SK-N-SH treated with all-trans-retinoic acid at 6 μM for 48 hours (cell line): ENCODE results near the gene IFNAR2.

Experiments used
- ATAC-seq: fragments of 200-7000 bp; cut with Tn5 transposase; 3 replicates; pipeline ENCODE4 v1.9.1; 2020; ENCODE audit warnings: mild to moderate bottlenecking, moderate library complexity
- ARNTL ChIP-seq: fragments of 450-650 bp; formaldehyde crosslinking; IDR thresholded peaks from 2 replicates; pipeline ENCODE4 v1.5.0; 2020; ENCODE audit warnings: low read depth, mild to moderate bottlenecking, moderate library complexity, borderline replicate concordance
- BACH2 ChIP-seq: fragments of 250-450 bp; sonication (Bioruptor Pico); IDR thresholded peaks from 2 replicates; pipeline ENCODE4 v1.9.0; 2021; ENCODE audit warnings: mild to moderate bottlenecking, borderline replicate concordance
- CSDC2 ChIP-seq: fragments of 250-450 bp; sonication (Bioruptor Pico); IDR thresholded peaks from 2 replicates; pipeline ENCODE4 v1.5.0; 2020; ENCODE audit warnings: mild to moderate bottlenecking, moderate library complexity
- CSRNP3 ChIP-seq: fragments of 250-450 bp; sonication (Bioruptor Pico); IDR thresholded peaks from 2 replicates; pipeline ENCODE4 v1.5.1; 2021; ENCODE audit warnings: mild to moderate bottlenecking, moderate library complexity
- GLIS3 ChIP-seq: fragments of 250-450 bp; sonication (Bioruptor Pico); IDR thresholded peaks from 2 replicates; pipeline ENCODE4 v1.5.0; 2020; ENCODE audit warnings: mild to moderate bottlenecking, moderate library complexity
- ISL1 ChIP-seq: fragments of 250-450 bp; sonication (Bioruptor Pico); IDR thresholded peaks from 2 replicates; pipeline ENCODE4 v2.1.2; 2022; ENCODE audit warnings: mild to moderate bottlenecking, moderate library complexity
- OSR1 ChIP-seq: fragments of 250-450 bp; sonication (Bioruptor Pico); IDR thresholded peaks from 2 replicates; pipeline ENCODE4 v1.8.0; 2022; ENCODE audit warnings: moderate library complexity, mild to moderate bottlenecking, inconsistent platforms
- PATZ1 ChIP-seq: fragments of 250-450 bp; sonication (Bioruptor Pico); IDR thresholded peaks from 2 replicates; pipeline ENCODE4 v1.8.0; 2020; ENCODE audit warnings: mild to moderate bottlenecking, moderate library complexity, borderline replicate concordance
- POU6F1 ChIP-seq: fragments of 250-450 bp; sonication (Bioruptor Pico); IDR thresholded peaks from 2 replicates; pipeline ENCODE4 v1.8.0; 2021; ENCODE audit warnings: low read depth, mild to moderate bottlenecking, moderate library complexity, borderline replicate concordance
- PPARA ChIP-seq: fragments of 250-450 bp; sonication (Bioruptor Pico); IDR thresholded peaks from 2 replicates; pipeline ENCODE4 v1.5.0; 2020; ENCODE audit warnings: mild to moderate bottlenecking, borderline replicate concordance
- RARB ChIP-seq: fragments of 250-450 bp; sonication (Bioruptor Pico); IDR thresholded peaks from 2 replicates; pipeline ENCODE4 v1.8.0; 2021; ENCODE audit warnings: mild to moderate bottlenecking, moderate library complexity
- SNAI2 ChIP-seq: fragments of 250-450 bp; sonication (Bioruptor Pico); IDR thresholded peaks from 2 replicates; pipeline ENCODE4 v1.5.0; 2020; ENCODE audit warnings: mild to moderate bottlenecking, moderate library complexity
- TCF4 ChIP-seq: fragments of 250-450 bp; sonication (Bioruptor Pico); IDR thresholded peaks from 2 replicates; pipeline ENCODE4 v1.8.0; 2021; ENCODE audit warnings: mild to moderate bottlenecking, moderate library complexity, borderline replicate concordance
- TSHZ2 ChIP-seq: fragments of 250-450 bp; sonication (Bioruptor Pico); IDR thresholded peaks from 2 replicates; pipeline ENCODE4 v1.5.0; 2020; ENCODE audit warnings: mild to moderate bottlenecking, moderate library complexity
- ZC3H10 ChIP-seq: fragments of 250-450 bp; sonication (Bioruptor Pico); IDR thresholded peaks from 2 replicates; pipeline ENCODE4 v1.5.1; 2021; ENCODE audit warnings: mild to moderate bottlenecking, moderate library complexity
- ZFP3 ChIP-seq: fragments of 250-450 bp; sonication (Bioruptor Pico); IDR thresholded peaks from 2 replicates; pipeline ENCODE4 v1.5.0; 2020; ENCODE audit warnings: mild to moderate bottlenecking, moderate library complexity
- ZFP30 ChIP-seq: fragments of 450-650 bp; formaldehyde crosslinking; IDR thresholded peaks from 2 replicates; pipeline ENCODE4 v1.5.0; 2022; ENCODE audit warnings: mild to moderate bottlenecking, moderate library complexity
- ZNF70 ChIP-seq: fragments of 450-650 bp; formaldehyde crosslinking; IDR thresholded peaks from 2 replicates; pipeline ENCODE4 v1.5.0; 2020; ENCODE audit warnings: mild to moderate bottlenecking, moderate library complexity

The IFNAR2 gene

GRCh38 chr21:33265664-33266049 is 35.9 kb downstream of the IFNAR2 start:
- ATAC-seq: peak; percentile 34; the same call in 2 of the 3 replicates
- TF ChIP-seq PATZ1 (CRISPR knock-in tag) (no peak), PPARA (no peak), ZFP30 (CRISPR knock-in tag) (no peak), ZFP3 (no peak), POU6F1 (CRISPR knock-in tag) (no peak), BACH2 (CRISPR knock-in tag) (no peak), ISL1 (CRISPR knock-in tag) (no peak), TSHZ2 (CRISPR knock-in tag) (no peak), ARNTL (CRISPR knock-in tag) (no peak), GLIS3 (CRISPR knock-in tag) (no peak), OSR1 (CRISPR knock-in tag) (no peak), TCF4 (CRISPR knock-in tag) (no peak), CSRNP3 (CRISPR knock-in tag) (no peak), ZC3H10 (CRISPR knock-in tag) (no peak), ZNF70 (CRISPR knock-in tag) (no peak), RARB (no peak), SNAI2 (CRISPR knock-in tag) (no peak), CSDC2 (CRISPR knock-in tag) (no peak)

- TF ChIP-seq PATZ1 (CRISPR knock-in tag): no peak
- TF ChIP-seq TSHZ2 (CRISPR knock-in tag): peak; percentile 22; the same call in 1 of the 2 replicates
- ATAC-seq: peak; percentile 93
Measured at GRCh38 chr21:33266050-33266788, 36.5 kb downstream of the IFNAR2 start, which contains the start of gene IL10RB. IL10RB (plus strand) TSS chr21:33266367; CDS start chr21:33266466, 99 bp downstream.
